Astrocyte of the hippocampus (primary cell): ENCODE measurements around the gene CENPW.

Source experiments
- DNase-seq: peaks from one replicate; pipeline ENCODE4 v3.0.0; 2011; ENCODE audit warnings: low read depth, low spot score

CENPW gene

DNA sequence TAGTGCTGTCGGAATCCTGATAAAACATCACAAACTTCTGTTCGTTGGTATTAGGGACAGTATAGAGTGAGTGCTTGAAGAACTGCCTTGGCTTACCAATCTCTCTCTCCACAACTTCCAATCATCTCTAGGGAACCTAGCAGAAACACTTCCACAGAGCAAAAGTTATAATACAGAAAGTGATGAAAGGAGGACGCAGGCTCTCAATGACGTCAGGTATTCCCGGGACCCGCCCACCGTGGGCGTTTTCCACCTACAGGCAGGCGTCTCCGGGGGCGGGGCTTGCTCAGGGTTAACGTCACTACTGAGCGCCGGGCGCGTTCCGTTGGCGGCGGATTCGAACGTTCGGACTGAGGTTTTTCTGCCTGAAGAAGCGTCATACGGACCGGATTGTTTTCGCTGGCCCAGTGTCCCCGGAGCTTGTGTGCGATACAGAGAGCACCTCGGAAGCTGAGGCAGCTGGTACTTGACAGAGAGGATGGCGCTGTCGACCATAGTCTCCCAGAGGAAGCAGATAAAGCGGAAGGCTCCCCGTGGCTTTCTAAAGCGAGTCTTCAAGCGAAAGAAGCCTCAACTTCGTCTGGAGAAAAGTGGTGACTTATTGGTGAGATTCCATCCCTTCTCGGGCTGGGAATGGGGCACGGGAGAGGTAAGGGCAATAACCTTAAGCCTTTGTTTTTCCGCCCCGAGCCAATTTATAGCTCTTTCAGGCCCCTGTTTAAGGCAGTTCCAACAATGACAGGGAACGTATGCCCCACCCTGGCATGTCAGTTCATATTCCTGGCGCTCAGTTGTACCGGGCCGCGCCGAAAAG lies at the start of gene CENPW:
Gene CENPW (plus strand): TSS at position 320 of the 814 bp plus-strand sequence. CDS start 159 bp downstream, at position 479.
- DNase-seq, result peak; percentile 94

DNA sequence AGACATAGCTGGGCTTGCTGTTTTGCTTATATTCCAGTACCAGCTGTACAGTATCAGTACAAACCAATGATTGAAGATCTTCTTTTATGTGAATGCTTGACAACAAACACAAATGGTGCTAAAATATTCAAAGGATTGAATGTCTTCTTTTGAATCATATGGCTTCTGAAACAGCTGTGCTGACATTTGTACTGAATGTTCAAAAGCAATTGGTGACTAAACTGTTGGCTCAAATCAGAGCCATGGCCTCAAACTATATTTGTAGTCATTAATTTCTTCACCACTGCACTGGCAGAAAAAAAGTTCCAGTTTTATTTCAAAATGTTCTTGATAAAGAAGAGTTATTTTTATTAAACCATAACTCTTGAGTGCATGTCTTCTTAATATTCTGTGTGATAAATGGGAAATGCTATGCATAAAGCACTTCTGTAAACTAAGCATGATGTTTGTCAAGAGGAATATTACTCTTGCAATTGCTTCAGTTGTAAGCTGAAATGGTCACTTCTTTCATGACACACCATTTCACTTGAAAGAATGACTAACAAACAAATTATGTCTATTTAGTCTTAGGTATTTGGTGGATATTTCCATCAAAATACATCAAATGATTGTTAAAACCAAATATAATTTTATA lies 45.9 kb upstream of the CENPW start:
- no peak for DNase-seq

DNA sequence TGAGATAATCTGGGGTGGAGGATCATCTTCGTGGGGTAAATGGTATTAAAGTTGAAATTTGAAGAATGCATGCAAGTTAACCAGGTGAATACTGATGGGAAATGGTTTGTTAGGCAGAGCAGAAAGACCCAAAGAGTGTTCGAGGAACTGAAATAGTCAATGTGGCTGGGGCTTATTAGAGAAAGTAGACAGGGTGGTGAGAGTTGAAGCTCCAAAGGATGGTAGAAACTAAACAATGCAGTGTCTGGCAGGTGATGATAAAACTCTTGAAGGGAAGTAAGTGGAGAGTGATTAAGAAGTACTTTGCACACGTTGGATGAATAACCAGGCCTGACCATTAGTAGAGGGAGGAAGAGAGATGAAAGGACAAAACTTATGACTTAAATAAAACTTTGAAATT lies 39.8 kb upstream of the CENPW start:
- no peak for DNase-seq

DNA sequence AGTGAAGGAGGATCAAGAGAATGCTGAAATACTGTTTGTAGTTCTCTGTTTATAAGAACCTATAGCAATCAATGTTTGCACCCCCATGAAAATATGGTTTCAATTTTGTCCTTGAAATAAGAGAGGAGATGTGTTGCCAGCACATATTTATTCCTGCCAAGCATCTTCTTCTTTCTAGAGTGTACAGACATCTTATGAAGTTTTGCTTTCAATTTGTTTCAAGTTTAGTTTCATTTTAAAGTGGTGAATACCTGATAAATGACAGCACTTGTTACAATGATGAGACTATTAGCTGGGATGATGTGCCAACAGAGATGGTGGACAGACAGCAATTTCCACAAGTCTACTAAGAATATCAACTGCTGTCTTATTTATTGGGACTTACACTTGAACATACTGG lies 39.2 kb upstream of the CENPW start:
- no peak for DNase-seq

DNA sequence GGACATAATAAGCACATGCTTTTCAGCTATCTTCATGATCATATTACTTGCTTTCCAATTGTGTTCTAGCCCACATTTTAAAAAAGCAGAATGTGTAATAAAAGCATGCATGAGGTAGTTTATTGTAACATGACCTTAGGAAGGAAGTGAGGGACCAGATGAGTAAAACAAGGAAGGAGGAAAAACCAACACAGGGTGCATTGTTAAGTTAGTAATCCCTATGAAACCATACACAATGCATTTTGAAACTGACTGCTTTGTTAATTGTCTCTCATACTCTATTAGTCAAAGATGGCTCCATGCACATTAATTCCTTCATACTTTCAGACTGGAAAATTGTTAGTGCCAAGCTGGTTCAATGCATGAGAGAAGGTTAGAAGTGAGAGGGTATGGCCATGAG lies 37.7 kb upstream of the CENPW start:
- no peak for DNase-seq

DNA sequence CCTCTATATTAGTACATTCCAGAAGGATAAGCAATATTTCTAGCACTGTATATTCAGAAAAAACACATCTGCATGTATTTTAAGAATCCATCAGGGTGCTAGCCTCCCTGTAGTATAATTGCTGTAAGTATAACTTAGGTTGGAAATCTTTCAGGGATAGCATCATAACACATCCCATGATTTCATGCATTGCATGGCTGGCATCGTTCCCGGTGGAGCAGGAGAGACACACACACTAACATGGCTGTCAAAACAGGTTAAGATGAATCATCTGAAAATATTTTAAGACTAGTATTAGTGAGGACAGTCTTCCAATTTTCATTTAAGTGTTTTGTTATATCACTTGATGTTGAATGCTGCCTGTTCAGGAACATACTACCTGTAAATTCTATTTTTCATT lies 32.1 kb upstream of the CENPW start:
- peak; percentile 46 for DNase-seq

DNA sequence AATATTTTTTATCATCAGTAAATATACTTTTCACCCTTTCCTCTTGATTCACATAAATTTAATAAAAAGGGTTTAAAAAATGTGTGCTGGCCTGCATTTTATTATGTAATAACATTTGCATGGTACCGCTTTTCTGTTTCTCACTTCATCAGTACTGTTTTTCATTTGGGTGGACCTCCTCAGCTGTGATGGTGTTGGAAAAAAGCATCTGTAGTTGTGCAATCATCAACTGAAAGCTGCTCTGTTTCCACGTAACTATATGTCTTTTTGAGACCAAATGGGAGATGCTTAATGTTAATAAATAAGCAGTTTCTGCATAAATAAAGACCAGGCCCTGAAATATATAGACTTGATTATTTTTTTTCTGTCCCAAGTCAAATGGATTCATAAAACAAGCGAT lies 31.6 kb upstream of the CENPW start:
- DNase-seq, result no peak

DNA sequence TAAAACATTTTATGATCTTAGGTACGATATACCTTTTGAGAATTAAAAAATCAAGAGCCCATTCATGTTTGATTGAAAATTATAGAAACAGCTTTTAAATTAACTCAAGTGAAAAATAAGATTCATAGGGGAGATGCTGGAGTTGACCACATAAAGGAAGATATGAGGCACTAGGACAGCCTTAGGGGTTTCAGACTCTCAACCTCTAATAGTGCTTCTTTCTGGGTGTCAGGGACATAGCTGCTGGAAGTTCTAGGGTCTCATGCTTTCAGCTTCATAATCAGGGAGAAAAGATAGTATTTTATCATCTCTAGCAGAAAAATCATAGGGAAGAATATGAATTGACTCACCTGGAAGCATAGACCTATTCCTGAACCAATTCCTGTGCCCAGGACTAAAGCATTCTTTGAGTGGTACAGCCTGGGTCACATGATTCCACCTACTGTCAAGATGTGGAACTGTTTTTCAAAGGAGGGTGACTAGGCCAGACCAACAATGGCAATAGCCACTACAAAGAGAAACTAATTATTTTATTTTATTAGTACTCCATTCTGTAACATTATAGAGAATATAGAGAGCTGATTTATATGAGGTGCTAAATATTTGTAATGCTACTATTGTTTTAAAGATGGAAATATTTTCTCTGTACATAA lies 27.8 kb upstream of the CENPW start:
- peak; percentile 13 for DNase-seq

DNA sequence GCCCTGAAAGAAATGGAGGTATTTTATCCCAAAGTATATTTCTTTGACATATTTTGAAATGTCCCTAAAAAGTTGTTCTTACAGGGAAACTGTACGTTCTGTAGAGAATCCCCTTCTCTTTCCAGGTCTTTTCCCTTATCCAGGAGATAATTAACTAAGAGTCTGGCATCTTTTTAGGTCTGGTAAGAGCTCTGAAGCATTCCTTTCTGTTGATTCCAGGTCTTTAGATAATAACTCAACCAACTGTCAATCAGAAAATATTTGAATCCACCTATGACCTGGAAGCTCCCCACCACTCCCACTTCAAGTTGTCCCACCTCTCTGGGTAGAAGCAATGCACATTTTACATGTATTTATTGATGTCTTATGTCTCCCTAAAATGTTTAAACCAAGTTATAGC lies 26.0 kb upstream of the CENPW start:
- no peak for DNase-seq

DNA sequence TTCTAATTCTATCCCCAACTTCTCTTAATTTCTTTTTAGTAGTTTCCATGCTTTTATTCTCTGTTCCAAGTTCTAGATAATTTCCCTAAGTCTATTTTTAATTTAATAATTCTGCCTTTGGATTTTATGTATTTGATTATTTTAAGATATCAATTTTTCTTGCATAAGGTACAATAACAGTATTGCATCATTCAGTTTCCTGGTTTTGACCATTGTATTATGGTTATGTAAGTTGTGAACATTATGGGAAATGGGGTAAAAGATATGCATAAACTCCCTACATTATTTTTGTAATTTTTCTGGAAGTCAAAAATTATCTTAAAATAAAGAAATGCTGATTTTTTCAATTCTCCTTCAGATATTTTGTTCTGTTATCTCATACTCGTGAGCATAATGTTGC lies 21.1 kb upstream of the CENPW start:
- DNase-seq, result no peak

DNA sequence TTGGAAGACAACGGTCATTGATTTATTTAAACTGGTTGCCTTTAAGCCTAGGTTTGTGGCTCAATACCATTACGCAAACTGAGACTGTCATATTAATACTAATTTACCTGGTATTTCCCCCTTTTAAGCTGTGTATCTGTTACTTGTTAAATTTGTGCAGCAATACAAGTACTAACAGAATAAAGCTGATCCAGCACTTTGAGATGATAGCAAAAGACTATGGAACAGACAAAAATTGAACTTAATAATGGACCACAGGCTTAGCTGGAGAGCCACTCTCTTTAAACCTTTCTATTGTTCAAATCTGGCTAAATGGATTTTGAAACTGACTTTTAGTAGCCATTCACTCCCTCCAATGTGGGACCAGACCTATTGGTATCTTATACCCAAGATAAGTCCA lies 6.2 kb upstream of the CENPW start:
- no peak for DNase-seq

DNA sequence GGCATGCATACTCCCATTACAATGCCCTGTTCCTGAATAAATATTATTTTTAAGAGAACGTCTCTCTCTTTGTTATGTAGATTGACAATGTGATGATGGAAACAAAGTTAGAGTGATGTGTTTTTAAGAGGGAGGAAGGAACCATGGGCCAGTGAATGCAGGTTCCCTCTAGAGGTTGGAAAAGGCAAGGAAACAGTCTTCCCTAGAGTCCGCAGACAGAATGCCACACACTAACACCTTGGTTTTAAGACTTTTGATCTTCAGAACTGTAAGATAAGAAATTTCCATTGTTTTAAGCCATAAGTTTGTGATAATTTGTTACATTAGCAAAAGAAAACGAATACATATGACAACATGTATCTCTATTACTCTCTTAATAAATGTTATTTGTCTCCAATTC lies 4.7 kb upstream of the CENPW start:
- no peak for DNase-seq

DNA sequence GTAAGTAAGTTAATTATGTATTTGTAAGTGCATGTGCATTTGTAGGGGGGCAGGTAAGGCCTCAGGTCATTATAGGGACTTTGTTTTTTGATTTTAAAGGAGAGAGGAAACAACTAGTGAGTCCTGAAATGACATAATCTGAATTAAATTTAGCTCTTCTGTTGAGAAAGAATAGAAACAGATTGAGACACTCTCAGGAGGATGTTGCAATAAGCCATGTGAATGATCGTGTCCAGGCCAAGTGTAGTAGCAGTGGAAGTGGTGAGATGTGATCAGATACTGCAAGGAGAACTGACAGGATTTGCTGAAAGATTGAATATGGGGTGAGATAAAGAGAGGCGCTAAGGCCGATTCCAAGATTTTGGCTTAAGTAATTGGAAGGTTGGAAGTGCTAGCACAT lies 2.6 kb upstream of the CENPW start:
- no peak for DNase-seq

DNA sequence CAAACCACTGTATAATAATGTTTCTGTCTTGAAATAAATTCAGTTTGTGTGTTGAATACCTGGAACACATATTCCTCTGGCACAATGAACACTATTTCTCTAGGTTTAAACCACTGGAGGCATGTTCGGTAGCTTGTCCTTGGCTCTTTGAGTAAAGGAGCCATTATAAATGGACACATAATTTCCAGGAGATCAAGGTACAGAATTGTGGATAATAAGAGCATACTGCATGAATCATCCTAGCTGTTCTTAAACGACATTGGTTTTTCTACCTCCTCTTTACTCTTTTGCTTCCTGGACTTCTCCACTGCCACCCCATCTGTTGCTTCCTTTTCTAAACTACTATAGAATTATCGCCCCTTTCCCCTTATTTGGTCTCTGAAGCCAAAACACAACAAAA lies 1.2 kb downstream of the CENPW start:
- DNase-seq, result no peak

DNA sequence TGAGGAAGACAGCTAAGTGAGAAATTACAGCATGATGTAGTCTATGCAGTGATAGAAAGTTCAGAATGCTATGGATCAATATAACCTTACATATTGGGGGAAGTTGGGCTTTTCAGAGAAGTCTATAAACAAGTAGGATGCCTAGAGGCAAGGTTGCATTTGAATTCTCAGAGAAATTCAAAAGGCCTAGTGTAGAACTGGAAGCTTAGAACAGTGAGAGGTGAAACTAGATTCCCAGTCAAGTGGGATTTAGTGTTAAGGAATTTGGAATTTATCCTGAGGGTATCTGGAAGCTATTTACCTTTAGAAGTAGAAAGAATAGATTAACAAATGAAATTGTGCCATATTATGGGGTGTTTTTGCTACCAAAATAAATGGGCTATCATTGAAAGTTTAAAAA lies 4.3 kb downstream of the CENPW start:
- no peak for DNase-seq

DNA sequence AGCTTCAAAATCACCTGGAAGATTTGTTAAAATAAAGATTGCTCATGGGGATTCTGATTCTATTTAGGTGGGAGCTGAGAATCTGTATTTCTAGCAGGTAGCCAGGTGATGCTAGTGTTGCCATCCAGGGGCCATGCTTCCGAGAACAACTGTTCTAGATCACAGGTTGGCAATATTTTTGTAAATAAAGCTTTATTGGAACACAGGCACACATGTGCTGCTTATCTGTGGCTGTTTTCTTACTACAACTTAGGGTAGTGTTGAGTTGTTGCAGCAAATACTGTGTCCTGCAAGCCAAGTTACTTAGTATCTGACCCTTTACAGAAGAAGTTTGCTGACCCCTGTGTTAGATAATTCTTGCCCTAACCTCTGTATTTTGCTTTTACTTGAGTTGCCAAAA lies 12.0 kb downstream of the CENPW start:
- no peak for DNase-seq

DNA sequence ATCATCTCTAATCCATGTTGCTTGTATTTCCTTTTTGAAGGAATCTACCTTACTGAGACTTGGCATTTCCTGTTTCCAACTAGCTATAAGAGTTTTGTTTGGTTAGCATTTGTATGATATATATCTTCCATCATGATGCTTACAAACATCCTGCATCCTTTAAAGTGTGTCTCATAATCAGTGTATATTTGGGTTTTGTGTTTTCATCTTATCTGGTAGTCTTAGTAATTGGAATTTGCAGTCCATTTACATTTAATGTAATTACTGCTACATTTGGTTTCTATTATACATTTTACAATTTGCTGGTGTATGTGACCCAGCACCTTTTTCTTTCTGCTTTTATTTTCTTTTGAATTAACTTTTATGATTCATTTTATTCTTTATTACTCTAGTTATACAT lies 12.6 kb downstream of the CENPW start:
- DNase-seq, result no peak

DNA sequence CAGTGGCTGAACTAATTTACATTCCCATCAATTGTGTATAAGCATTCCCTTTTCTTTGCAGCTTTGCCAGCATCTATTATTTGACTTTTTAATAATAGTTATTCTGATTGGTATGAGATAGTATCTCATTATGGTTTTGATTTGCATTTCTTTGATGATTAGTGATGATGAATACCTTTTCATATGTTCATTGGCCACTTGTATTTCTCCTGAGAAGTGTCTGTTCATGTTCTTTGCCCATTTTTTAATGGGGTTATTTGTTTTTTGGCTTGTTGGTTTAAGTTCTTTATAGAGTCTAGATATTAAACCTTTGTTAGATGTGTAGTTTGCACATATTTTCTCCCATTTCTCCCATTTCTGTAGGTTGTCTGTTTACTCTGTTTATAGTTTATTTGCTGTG lies 16.6 kb downstream of the CENPW start:
- DNase-seq, result no peak

DNA sequence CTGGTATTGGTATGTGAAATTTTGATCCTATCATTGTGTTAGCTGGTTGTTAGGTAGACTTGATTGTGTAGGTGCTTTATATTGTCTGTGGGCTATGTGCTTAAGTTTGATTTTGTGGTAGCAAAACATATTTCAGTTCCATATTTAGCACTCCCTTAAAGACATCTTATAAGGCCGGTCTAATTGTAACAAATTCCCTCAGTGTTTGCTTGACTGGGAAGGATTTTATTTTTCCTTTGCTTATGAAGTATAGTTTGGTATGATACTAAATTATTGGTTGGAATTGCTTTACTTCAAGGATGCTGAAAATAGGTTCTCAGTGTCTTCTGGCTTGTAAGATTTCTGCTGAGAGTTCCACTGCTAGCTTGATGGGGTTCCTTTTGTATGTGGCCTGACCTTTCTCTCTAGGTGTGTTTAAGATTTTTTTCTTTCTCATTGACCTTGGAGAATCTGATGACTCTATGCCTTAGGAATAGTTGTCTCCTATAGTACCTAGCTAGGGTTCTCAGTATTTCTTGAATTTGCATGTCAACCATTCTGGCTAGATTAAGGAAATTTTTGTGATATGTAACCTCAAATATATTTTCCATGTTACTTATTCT lies 20.1 kb downstream of the CENPW start:
- DNase-seq, result no peak

DNA sequence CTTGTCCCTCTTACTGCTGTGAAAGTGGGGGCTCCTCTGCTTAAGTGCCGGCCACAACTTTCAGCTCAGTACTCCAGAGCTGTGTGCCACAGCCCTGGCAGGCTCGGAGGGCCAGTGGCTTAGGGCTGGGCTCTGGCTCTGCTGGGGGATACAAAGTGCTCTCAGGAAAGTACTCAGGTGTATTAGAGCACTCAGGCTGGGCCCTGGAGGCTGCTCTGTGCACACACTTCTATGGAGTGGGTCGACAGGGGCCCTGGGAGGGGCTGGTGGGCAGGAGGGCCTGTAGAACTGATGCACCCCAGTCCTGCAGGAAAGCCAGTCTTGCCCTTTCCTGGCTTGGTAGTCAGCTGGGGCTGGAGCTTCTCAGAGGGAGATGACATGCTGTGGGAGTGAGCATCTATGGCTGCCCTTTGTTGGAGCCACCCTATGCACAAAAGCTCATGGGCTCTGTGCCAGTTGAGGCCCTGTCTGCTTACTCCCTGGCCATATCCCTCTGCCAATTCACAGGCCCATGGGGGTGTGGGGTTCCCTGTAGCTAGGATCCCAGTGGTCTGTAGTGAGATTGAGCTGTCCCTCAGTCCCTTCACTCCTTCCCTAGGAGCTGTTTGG lies 22.0 kb downstream of the CENPW start:
- no peak for DNase-seq

DNA sequence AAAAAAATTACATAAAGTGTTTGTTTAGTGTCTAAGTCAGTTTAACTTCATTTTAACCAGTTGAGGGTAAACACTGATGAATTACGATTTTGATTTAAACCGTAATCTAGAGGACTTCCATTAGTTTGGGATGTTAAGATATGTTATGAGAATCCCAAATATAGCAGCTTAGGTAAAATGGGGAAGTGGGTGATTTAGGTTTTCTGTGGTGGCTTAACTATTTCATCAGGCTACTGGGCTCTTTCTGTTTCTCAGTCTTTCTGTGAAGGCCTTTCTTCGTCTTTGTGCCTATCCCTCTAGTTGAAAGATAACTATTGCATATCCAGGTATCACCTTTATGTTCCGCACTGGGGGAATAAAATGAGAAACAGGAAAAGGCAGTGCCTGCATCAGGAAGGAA lies 27.9 kb downstream of the CENPW start:
- DNase-seq, result no peak

DNA sequence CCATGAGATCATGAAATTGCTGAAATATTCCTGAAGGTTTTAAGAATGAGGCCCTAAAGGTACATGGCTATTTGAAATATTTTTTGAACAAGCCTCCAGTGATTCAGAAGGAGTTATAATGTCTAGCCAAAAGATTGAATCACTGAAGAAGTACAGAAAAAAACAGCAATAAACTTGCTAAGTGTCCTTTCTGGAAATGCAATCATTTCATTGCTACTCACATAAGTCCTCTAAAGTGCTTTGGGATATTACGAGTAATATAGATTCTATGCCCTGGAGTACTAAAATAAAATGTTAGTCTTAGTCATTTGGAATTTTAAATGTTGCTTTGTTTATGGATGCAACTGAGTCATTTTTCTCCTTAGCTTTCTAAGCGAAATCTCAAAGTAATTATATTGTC lies 32.7 kb downstream of the CENPW start:
- no peak for DNase-seq
